Vagina (tissue), 2 donors: Measurements from ENCODE around the gene RNF187. TPM values are rescaled to one million over a fixed set of nuclear protein-coding genes. Genes with fewer than 3 reads are reported as not detected.
A peak's percentile ranks its signal among the peaks of the same experiment; 100 is the strongest.

Experiments
- DNase-seq, 2 donors: peaks; one replicate each; pipeline ENCODE4 v3.0.0-alpha.2; 2017; ENCODE audit errors: extremely low spot score in 2 of 2
- H3K27ac ChIP-seq: fragments of 200-600 bp; sonication (generic); one replicate; pipeline ENCODE4 v1.5.1; 2019
- H3K27me3 ChIP-seq: fragments of 200-600 bp; sonication (generic); one replicate; pipeline ENCODE4 v1.5.1; 2019
- H3K36me3 ChIP-seq, 2 donors: fragments of 200-600 bp; sonication (generic); one replicate each; pipeline ENCODE4 v1.5.1; 2017 to 2019
- H3K4me1 ChIP-seq: fragments of 200-600 bp; sonication (generic); one replicate; pipeline ENCODE4 v1.5.1; 2019
- H3K4me3 ChIP-seq, 2 donors: fragments of 200-600 bp; sonication (generic); 1 replicate in 1 of 2; 2 replicates in 1 of 2; pipeline ENCODE4 v1.5.1; 2016 to 2019
- H3K9me3 ChIP-seq: fragments of 200-600 bp; sonication (generic); one replicate; pipeline ENCODE4 v1.5.1; 2019
- POLR2A ChIP-seq, 2 donors: fragments of 450-650 bp; IDR thresholded peaks; one replicate each; pipeline ENCODE4 v1.6.1; 2017; ENCODE audit warnings: antibody characterized with exemption in 2 of 2, mild to moderate bottlenecking in 2 of 2, moderate library complexity in 2 of 2
- POLR2AphosphoS5 ChIP-seq, 2 donors: sonication (generic); formaldehyde crosslinking; IDR thresholded peaks; one replicate each; pipeline ENCODE4 v1.9.0; 2017; ENCODE audit warnings: antibody characterized with exemption in 2 of 2, mild to moderate bottlenecking in 2 of 2, low read depth in 1 of 2; ENCODE audit not compliant: insufficient read depth in 1 of 2
- intact Hi-C: fragments of 100-400 bp; cut with DNase I; formaldehyde crosslinking; loops from one replicate; pipeline ENCODE4 v1.15.1; 2023
- total RNA-seq: library from RNA; depleted of rRNA; stranded (reverse); fragments of >200 nt; gene quantifications from one replicate; pipeline ENCODE4 v1.2.3, GENCODE V29; 2016
- TF ChIP-seq, protein P1 (sequence below), 3 experiments: fragments of 450-650 bp in 2 of 3; fragments of 200-600 bp in 1 of 3; sonication (generic) in 1 of 3; IDR thresholded peaks; one replicate each; pipeline ENCODE4 v1.5.1; 2017 to 2019; ENCODE audit warnings: antibody characterized with exemption in 3 of 3, mild to moderate bottlenecking in 2 of 3, moderate library complexity in 2 of 3

RNF187 gene
- total RNA-seq, 1 donor from 2014 or later: 36.8 TPM

DNA sequence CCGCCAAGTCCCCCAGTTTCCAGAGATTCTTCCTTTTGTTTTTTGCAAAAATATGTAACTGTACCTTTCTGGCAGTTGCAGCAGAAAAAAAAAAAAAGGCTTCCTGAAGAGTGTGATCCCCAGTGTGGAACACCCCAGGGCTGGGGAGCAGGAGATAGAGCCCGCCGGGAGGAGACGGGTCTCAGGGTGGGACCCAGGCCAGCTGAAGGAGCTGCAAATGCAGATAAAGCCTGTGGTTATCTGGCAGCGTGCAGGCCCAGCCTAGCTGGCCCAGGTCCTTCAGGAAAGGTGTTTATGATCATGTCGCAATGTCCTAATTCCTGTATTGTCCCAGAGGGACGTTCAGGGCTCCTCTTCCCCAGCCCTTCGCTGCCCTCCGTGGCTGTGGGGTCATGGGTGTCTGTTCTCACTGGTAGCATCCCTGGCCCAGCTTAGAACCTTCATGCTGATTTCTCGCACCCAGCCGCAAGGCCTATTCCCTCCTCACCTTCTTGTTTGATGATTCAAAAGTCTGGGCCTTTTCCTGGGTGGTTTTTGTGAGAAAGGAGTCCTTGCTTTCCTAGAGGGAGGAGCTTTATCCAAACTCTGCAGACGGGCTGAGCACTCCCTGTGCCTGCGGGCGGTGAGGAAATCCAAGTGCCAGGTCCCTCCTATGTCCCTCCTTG is 26.2 kb downstream of the RNF187 start:
- intact Hi-C loops: no loop called here
- Histone ChIP-seq H3K36me3 (no peaks in the 10 kb centered on the region), H3K27ac (no peak overlapping the region), H3K9me3 (no peaks in the 10 kb centered on the region), H3K4me1 (no peaks in the 10 kb centered on the region), H3K4me3 (no peak overlapping the region), H3K27me3 (no peaks in the 10 kb centered on the region)
- TF ChIP-seq, protein P1, sequence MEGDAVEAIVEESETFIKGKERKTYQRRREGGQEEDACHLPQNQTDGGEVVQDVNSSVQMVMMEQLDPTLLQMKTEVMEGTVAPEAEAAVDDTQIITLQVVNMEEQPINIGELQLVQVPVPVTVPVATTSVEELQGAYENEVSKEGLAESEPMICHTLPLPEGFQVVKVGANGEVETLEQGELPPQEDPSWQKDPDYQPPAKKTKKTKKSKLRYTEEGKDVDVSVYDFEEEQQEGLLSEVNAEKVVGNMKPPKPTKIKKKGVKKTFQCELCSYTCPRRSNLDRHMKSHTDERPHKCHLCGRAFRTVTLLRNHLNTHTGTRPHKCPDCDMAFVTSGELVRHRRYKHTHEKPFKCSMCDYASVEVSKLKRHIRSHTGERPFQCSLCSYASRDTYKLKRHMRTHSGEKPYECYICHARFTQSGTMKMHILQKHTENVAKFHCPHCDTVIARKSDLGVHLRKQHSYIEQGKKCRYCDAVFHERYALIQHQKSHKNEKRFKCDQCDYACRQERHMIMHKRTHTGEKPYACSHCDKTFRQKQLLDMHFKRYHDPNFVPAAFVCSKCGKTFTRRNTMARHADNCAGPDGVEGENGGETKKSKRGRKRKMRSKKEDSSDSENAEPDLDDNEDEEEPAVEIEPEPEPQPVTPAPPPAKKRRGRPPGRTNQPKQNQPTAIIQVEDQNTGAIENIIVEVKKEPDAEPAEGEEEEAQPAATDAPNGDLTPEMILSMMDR (IDR thresholded peaks at IDR 0.05): no peak
- TF ChIP-seq POLR2AphosphoS5 (IDR thresholded peaks at IDR 0.05; ENCODE audit: insufficient read depth in 1 of 2, low read depth in 1 of 2): no peak
- no peak for TF ChIP-seq POLR2A (IDR thresholded peaks at IDR 0.05)
- DNase-seq: no peak

DNA sequence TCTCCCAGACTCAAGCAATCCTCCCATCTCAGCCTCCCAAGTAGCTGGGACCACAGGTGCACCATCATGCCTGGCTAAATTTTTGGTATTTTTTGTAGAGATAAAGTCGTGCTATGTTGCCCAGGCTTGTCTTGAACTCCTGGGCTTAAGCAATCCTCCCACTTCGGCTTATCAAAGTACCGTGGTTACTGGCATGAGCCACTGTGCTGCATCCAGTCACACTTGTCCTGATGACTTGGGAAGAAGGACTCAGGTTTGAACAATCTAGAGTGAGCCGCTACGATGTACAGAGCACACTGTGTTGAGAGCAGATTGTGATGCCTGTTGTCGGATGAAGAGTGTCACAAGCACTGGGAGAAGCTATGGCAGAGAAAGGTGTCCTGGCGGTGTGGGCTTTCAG is 27.2 kb downstream of the RNF187 start:
- TF ChIP-seq POLR2AphosphoS5 (IDR thresholded peaks at IDR 0.05; ENCODE audit: insufficient read depth in 1 of 2, low read depth in 1 of 2): no peak
- no peak for TF ChIP-seq POLR2A (IDR thresholded peaks at IDR 0.05)
- TF ChIP-seq, protein P1 (IDR thresholded peaks at IDR 0.05): no peak
- Histone ChIP-seq H3K9me3 (no peaks in the 10 kb centered on the region), H3K4me1 (no peaks in the 10 kb centered on the region), H3K27ac (no peak overlapping the region), H3K27me3 (no peaks in the 10 kb centered on the region), H3K4me3 (no peak overlapping the region), H3K36me3 (no peaks in the 10 kb centered on the region)
- intact Hi-C loops: no loop called here
- DNase-seq: no peak

DNA sequence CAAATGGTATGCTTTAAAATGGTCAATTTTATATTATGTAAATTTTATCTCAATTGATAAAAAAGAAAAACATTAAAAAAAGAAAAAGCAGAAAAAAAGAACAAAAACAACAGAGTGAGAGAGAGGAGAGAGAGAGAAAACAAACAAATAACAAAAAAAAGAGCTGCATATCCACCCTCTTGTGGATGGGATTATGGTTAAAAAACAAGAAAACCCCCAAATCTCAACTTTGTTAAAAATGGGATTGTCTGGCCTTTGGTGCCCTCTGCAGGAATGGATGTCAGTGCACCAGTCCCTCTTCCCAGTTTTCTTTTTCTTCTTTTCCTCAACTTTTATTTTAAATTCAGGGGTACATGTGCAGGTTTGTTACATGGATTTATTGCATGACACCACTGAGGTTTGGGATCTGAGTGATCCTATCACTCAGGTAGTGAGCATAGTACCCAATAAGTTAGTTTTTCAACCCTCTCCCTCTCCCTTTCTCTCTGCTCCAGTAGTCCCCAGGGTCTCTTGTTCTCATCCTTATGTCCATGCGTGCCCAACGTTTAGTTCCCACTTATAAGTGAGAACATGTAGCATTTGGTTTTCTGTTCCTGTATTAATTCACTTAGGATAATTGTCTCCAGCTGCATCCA is 28.1 kb downstream of the RNF187 start:
- Histone ChIP-seq H3K27ac (no peak overlapping the region), H3K9me3 (no peaks in the 10 kb centered on the region), H3K36me3 (no peaks in the 10 kb centered on the region), H3K4me3 (no peak overlapping the region), H3K4me1 (no peaks in the 10 kb centered on the region), H3K27me3 (no peaks in the 10 kb centered on the region)
- DNase-seq: no peak
- intact Hi-C loops: no loop called here
- TF ChIP-seq POLR2A (IDR thresholded peaks at IDR 0.05) (no peak), POLR2AphosphoS5 (IDR thresholded peaks at IDR 0.05; ENCODE audit: insufficient read depth in 1 of 2, low read depth in 1 of 2) (no peak)
- TF ChIP-seq, protein P1 (IDR thresholded peaks at IDR 0.05): peak; percentile 46 to 73 (median 62)

DNA sequence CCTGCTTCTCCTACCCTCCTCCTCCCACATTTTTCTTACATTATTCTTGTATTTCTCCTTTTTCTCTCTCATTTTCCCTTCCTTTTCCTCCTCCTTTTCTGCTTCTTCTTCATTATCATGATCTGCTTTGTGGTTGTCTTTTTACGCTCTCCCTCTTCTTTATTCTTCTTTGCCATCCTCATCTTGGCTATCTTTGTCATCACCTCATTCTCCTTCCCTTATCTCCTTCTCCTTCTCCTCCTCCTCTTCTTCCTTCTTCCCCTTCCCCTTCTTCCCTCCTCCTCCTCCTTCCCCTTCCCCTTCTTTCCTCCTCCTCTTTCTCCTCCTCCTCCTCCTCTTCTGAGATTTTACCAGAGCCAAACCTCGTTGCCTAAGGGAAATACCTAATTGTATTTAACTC is 30.5 kb downstream of the RNF187 start:
- intact Hi-C loops: no loop called here
- Histone ChIP-seq H3K4me3 (no peak overlapping the region), H3K36me3 (no peaks in the 10 kb centered on the region), H3K4me1 (no peaks in the 10 kb centered on the region), H3K27me3 (no peaks in the 10 kb centered on the region), H3K9me3 (no peaks in the 10 kb centered on the region), H3K27ac (no peak overlapping the region)
- TF ChIP-seq POLR2A (IDR thresholded peaks at IDR 0.05): no peak
- TF ChIP-seq, protein P1 (IDR thresholded peaks at IDR 0.05): no peak
- TF ChIP-seq POLR2AphosphoS5 (IDR thresholded peaks at IDR 0.05; ENCODE audit: insufficient read depth in 1 of 2, low read depth in 1 of 2): no peak
- no peak for DNase-seq

DNA sequence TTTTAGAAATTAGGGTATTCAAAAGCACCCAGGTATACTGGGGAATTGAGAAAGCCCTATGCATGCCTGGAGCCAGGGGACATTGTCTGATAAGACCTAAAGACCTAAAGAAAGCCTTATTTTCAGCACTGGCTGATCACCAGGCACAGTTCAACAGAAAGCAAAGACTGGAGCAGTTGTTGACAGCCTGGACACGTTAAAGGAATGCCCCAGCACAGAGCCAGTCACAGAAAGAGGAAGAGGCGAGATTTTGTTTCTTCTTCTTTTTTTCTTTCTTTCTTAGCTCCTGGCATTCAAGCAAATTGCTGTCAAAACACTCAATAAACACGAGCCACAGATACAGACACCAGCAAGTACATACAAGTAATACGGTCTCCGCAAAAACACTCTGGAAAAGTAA is 40.4 kb downstream of the RNF187 start:
- no peaks in the 10 kb centered on the region for H3K4me1 ChIP-seq
- no peaks in the 10 kb centered on the region for H3K36me3 ChIP-seq
- H3K27me3 ChIP-seq: no peaks in the 10 kb centered on the region
- DNase-seq: no peak
- H3K9me3 ChIP-seq: no peaks in the 10 kb centered on the region
- intact Hi-C loops: no loop called here
- no peak overlapping the region for H3K4me3 ChIP-seq
- no peak overlapping the region for H3K27ac ChIP-seq
- TF ChIP-seq, protein P1 (IDR thresholded peaks at IDR 0.05): no peak
- TF ChIP-seq POLR2A (IDR thresholded peaks at IDR 0.05): no peak
